DMS53 treated with DMSO at 0.1 percent for 48 hours (cell line): ENCODE data around the gene SH3BGRL.

Experiments used
- DNase-seq: peaks from one replicate; lab custom pipeline; 2025; ENCODE audit not compliant: unreplicated experiment; lab: John Stamatoyannopoulos, UW

SH3BGRL gene

GRCh38 chrX:81201671-81202455 lies at the start of gene SH3BGRL, which contains the start of gene HMGN5:
Gene SH3BGRL (plus strand): TSS chrX:81202102. CDS start chrX:81202201, 99 bp downstream.
Gene HMGN5 (minus strand): TSS chrX:81201913. CDS start chrX:81121549, 80,364 bp downstream.
- peak; percentile 67 for DNase-seq

GRCh38 chrX:81168391-81168790 lies 33.5 kb upstream of the SH3BGRL start:
- DNase-seq, result no peak

GRCh38 chrX:81174286-81174685 lies 27.6 kb upstream of the SH3BGRL start:
- peak; percentile 42 for DNase-seq

DNA sequence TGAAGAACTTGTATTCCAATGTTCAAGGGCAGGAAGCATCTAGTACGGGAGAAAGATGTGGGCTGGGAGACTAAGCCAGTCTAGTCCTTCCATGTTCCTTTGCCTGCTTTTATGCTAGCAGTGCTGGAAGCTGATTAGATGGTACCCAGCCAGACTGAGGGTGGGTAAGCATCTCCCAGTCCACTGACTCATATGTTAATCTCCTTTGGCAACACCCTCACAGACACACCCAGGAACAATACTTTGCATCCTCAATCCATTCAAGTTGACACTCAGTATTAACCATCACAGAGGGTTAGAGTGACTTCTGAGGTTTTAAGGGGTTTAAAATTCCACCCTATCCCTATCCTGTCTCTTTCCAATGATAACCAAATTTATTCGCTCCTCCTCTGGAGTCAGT lies 6.6 kb upstream of the SH3BGRL start:
- no peak for DNase-seq

DNA sequence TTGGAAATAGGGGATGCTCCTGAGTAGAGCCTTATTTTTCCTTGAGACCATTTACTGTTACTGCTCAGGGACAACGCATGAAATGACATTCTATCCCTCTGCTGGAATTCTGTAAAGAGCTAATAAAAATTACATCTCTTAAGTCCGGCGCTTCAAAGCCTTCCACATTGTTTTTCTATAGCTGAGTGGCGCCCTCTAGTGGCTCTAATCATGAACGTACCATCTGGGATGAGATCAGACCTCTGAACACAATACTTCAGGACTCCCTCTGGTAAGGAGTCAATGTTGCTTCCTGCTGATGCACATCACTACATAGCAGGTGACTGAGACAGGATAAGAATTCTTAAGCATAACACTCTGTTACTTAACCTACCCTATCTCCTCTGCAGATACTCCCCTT lies 6.2 kb upstream of the SH3BGRL start:
- peak; percentile 56 for DNase-seq

GRCh38 chrX:81201071-81201470 lies 831 bp upstream of the SH3BGRL start:
- no peak for DNase-seq

- DNase-seq, result no peak
Measured at GRCh38 chrX:81202456-81202819, 536 bp downstream of the SH3BGRL start.

GRCh38 chrX:81202943-81203342 lies 1.0 kb downstream of the SH3BGRL start:
- no peak for DNase-seq

- no peak for DNase-seq
Measured at GRCh38 chrX:81205551-81205950, 3.6 kb downstream of the SH3BGRL start.

DNA sequence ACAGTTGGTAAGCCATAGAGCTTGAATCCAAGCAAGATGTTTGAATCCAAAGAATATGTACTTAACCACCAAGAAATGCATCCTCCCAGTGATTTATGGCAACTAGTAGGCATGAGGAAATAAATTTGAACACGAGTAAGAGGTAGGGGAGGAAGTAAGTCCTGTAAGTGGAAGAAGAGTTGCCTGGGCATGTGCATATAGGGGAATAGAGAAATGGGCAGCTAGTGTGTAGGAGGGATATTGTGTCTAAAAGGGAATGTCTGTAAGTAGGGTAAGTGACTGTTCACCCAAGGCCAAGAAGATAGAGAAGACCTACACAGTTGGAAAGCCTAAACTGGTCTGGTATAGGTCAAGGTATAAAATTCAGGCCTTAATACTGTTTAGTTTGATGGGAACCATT lies 4.6 kb downstream of the SH3BGRL start:
- DNase-seq, result no peak

DNA sequence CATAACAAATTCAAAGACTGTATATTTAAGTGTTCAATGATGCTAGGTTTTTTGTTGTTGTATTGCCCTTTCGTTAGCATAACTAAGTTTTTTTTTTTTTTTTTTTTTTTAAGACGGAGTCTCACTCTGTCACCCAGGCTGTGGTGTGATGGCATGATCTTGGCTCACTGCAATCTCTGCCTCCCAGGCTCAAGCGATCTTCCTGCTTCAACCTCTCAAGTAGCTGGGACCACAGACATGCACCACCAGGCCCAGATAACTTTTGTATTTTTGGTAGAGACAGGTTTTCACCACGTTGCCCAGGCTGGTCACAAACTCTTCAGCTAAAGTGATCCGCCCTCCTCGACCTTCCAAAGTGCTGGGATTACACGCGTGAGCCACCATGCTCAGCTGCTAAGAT lies 7.0 kb downstream of the SH3BGRL start:
- no peak for DNase-seq

DNA sequence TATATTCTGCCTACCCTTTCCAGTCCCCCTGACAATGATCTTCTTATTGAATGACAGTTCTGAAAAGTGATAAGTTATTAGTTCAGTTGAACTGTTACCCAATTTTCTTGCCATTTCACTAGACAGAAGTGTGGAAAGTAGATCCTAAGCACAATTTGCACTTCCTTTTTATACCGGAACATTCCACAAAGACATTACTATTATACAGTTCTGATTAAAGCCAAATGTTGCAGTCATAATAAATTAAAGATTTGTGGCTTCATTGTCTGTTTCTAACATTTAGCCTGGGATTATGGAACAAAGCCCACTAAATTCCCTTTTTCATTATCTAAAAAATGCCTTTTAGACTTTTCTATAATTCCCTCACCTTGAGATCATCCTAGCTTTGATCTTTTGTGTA lies 13.8 kb downstream of the SH3BGRL start:
- no peak for DNase-seq

GRCh38 chrX:81229229-81229628 lies 27.3 kb downstream of the SH3BGRL start:
- no peak for DNase-seq

DNA sequence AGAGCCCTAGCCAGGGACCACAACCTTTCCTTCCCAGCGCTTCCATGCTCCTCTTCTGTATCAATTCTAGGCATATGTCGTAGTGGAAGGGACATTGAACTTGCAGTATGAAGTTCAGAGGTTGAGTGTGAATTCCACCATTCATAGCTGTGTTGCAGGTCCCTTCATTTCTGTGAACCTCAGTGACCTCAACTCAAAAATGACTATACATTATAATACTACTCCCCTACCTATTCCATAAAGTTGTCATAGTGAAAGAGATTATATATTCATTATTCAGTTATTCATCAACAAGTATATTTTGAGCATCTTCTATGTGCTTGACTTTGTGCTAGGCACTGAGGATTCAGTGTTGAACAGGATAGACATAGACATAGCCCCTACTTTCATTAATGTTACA lies 28.0 kb downstream of the SH3BGRL start:
- DNase-seq, result no peak

DNA sequence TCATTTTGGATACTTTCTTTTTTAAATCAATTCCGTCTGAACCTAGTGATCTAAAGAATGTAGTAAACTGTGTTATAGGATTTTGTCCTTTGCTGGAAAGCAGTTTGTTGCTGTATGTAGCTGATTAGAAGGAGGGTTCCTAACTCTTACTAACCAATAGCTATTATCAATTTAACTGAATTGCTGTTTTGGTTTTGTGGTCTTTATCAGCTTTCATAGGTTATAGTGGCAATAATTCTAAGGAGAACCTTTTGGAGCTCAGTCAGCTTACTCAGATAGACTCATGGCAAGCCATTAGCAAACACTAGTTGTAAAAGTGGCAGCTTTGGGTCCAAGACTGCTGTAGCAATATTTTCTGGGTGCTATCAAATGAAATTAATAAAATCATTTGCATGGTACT lies 29.6 kb downstream of the SH3BGRL start:
- no peak for DNase-seq

- no peak for DNase-seq
Measured at GRCh38 chrX:81232218-81232617, 30.3 kb downstream of the SH3BGRL start.

GRCh38 chrX:81237516-81237915 lies 35.6 kb downstream of the SH3BGRL start:
- DNase-seq, result no peak

GRCh38 chrX:81238166-81238565 lies 36.3 kb downstream of the SH3BGRL start:
- no peak for DNase-seq

DNA sequence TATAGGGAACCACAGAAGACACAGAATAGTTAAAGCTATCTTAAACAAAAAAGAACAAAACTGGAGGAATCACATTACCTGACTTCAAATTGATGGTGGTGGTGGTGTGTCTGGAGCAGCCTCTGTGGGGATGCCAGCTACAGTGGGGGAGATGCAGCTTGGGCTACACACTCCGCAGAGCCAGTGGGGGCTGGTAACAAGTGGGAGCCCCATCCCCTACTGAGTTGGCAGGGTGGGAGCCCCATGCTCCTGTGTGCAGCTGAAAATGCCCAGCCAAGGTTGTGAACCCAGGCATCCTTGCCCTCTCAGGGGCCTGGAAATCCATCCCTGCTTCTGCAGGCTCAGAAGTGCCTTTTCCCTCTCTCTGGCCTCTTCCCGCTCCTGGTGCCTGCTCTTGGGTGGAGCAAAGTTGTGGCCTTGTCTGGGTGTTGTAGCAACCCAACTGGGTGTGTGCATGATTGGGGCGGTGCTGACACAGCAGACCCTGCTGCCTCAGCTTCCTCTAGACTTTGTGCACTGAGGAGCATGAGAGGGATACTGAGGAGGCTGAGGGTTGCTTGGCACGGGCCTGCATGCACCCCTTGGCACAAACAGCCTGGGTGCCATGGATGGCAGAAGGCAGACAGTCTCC lies 38.9 kb downstream of the SH3BGRL start:
- DNase-seq, result no peak

GRCh38 chrX:81241753-81242152 lies 39.9 kb downstream of the SH3BGRL start:
- DNase-seq, result no peak

DNA sequence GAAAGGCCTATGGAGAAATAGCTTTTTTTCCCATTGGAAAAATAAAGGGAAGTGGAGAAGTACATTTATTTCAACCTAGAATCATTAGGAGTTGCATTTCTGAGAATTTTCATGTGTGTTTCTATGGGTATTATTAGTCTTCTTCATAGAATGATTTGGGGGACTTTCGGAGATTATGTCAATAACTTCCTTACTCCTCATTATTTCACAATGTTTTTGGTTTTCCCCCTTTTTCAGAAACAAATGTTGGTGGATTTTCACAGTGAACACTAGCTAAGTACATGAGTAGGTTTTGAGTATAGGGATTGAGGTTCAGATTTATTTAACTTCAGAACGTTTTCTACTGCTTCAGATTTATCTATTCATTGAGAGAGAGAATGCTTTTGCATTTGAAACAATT lies 54.0 kb downstream of the SH3BGRL start:
- DNase-seq, result no peak

DNA sequence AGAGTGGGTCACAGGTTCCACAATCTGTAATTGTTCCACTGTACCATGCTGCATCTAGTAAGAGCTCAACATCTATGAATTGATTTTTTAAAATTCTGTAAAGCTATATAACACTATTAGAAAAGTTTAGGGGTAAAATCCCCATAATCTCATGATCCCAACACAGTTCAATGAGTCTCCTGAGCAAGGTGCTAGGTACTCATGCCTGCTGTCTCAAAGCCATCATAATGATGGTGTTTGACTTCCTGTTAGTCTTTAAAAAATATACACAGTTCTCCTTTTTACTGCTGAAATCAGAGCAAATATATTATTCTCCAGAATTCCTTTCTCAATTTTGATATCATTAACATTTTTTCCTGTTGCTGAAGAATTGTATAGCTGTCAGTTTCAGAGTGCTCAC lies 55.9 kb downstream of the SH3BGRL start:
- DNase-seq, result no peak
